Measurements from ENCODE around the gene HHEX.
"Not testable (repeated sequence)": the region's sequence is repeated elsewhere in the genome, so short reads cannot be mapped to it uniquely, and the experiment has no call there.

The HHEX gene

GRCh38 chr10:92732958-92733357 is 43.2 kb downstream of the HHEX start:
- DNase-seq (ENCODE audit: low read depth in 2 of 2): no peak

- no peak for DNase-seq (ENCODE audit: low read depth in 2 of 2)
Observed at GRCh38 chr10:92734301-92734700, 44.5 kb downstream of the HHEX start.

- DNase-seq (ENCODE audit: low read depth in 2 of 2): no peak
Observed at GRCh38 chr10:92735938-92736337, 46.2 kb downstream of the HHEX start.

GRCh38 chr10:92737484-92737883 is 47.7 kb downstream of the HHEX start:
- DNase-seq (ENCODE audit: low read depth in 2 of 2): no peak

DNA sequence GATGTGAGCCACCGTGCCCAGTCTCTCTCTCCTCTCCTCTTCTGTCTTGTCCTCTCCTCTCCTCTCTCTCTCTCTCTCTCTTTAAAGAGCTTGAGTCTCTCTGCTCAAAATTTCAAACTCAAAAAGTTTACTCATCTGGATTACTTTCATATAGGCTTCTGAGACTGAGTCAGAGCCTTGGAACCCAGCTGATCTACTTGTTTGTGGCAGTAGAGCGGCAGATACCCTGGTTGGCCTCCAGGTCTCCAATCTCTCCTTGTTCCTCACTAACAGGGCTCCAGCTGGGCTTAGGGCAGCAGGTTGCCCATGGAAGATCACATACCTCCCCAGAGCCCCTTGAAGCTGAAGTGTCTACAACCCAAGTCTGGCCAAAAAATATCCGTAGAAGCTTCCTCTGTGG is 51.0 kb downstream of the HHEX start:
- DNase-seq (ENCODE audit: low read depth in 2 of 2): no peak

GRCh38 chr10:92741741-92742140 is 52.0 kb downstream of the HHEX start:
- not testable (repeated sequence) for DNase-seq (ENCODE audit: low read depth in 2 of 2)

GRCh38 chr10:92742331-92743228 is 52.8 kb downstream of the HHEX start:
- DNase-seq (ENCODE audit: low read depth in 2 of 2): no peak

Data from stimulated activated CD8-positive, alpha-beta memory T cell treated with anti-CD3 and anti-CD28 coated beads, Interleukin-2, amount 100 ng/mL, for 48 hours (primary cell).